ENCODE data around the gene YIF1A. TPM values are rescaled to one million over a fixed set of nuclear protein-coding genes. Genes with fewer than 3 reads are reported as not detected.
A peak's percentile ranks its signal among the peaks of the same experiment; 100 is the strongest.

Gene YIF1A
- total and polyA plus RNA-seq, 7 donors: 30.3 to 104 (median 59.2) TPM

DNA sequence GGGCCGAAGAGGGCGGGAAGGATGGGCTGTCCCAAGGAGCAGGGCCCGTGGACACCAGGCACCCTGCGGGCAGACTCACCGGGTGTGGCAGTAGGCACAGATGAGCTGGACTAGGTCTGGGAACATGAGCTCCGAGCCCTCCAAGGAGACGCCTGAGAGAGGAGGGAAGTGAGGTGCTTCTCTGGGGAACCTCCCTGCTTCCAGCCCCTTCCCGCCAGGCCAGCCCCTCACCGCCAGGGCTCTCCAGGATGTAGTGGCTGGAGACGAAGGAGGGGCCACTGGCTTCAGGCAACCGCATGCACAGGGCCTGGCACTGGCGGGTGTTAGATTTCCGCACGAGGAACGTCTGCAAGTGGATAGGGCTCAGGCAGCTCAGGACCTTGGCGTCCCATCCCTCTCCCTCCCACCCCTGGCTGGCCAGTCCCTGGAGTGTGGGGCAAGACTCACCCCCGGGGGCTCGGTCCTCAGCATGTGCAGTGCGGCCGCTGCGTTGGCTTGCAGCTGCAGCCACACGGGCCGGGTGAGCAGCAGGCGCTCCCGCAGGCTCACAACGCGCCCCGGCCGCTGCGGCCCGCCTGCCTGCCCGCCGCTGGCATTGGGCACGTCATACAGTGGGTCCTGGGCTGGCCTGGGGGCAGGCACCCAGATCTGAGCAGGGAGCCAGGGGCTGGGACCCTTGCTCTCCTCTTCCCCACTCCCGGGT, 46.7 kb upstream of the YIF1A start:
- peaks cover 3 to 52% (median 20%) of the 10 kb centered on the region in 4 donors for H3K36me3 ChIP-seq
- intact Hi-C loops (cut with DNase I): no loop called here

DNA sequence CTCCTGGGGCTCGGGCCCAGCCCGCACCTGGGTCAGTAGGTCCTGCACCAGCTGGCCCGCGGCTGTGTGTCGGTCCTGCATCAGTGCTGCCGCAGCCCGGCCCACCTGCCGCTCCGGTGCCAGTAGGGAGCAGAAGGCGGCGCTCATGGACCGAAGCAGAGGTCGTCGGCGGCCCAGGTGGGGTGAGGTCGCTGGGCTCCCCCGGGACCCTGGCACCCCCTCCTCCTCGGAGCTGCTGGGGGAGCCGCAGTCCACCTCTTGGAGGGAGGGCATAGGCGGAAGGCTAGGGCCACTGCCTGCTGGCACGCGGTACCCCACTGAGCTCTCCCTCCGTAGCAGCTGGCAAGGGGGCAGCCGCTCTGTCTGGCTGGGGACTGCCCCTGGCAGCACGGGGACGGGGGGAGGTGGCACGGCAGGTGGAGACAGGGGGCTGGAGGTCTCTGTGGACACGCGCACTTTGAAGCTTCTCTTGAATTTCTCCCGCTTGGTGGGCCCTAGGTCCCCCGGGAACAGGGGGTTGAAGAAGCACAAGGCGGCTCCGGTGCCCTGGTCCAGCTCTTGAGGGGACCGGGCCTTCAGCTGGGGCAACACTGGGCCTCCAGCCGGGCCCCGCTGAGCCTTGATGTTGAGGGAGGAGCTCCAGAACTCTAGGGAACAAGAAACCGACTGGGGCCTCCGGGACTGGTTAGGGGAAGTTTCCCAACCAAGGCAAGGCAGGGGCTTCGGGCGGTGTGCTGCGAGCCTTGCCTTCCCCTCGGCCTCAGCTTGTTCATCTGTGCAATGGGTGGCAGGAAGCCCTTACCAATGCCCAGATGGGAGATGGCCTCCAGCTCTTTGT, 45.9 kb upstream of the YIF1A start:
- H3K4me3 ChIP-seq: peak overlapping the region in 2 of 4 donors; percentile 62 to 64
- 88 to 91% methylated on average over 42 of the region's 42 CpGs for WGBS, 2 donors
- intact Hi-C loops (cut with DNase I): no loop called here
- TF ChIP-seq POLR2AphosphoS5 (IDR thresholded peaks at IDR 0.05) (no peak), EP300 (IDR thresholded peaks at IDR 0.05) (no peak)
- H3K9me3 ChIP-seq: no peaks in the 10 kb centered on the region
- H3K36me3 ChIP-seq: peaks cover 0 to 44% (median 12%) of the 10 kb centered on the region in 4 donors
- peak; percentile 68 for DNase-seq
- H3K27ac ChIP-seq: no peak overlapping the region
- peaks cover 0 to 29% (median 25%) of the 10 kb centered on the region in 4 donors for H3K4me1 ChIP-seq
- H3K27me3 ChIP-seq: no peaks in the 10 kb centered on the region

More for the DNA sequence above, 46.7 kb upstream of the YIF1A start:
- Histone ChIP-seq H3K4me1 (peaks cover 0 to 29% (median 25%) of the 10 kb centered on the region in 4 donors), H3K4me3 (peak overlapping the region; percentile 29 to 64 (median 56)), H3K27ac (peak overlapping the region; percentile 57 to 72 (median 68)), H3K9me3 (no peaks in the 10 kb centered on the region), H3K27me3 (no peaks in the 10 kb centered on the region)
- TF ChIP-seq, protein P1, sequence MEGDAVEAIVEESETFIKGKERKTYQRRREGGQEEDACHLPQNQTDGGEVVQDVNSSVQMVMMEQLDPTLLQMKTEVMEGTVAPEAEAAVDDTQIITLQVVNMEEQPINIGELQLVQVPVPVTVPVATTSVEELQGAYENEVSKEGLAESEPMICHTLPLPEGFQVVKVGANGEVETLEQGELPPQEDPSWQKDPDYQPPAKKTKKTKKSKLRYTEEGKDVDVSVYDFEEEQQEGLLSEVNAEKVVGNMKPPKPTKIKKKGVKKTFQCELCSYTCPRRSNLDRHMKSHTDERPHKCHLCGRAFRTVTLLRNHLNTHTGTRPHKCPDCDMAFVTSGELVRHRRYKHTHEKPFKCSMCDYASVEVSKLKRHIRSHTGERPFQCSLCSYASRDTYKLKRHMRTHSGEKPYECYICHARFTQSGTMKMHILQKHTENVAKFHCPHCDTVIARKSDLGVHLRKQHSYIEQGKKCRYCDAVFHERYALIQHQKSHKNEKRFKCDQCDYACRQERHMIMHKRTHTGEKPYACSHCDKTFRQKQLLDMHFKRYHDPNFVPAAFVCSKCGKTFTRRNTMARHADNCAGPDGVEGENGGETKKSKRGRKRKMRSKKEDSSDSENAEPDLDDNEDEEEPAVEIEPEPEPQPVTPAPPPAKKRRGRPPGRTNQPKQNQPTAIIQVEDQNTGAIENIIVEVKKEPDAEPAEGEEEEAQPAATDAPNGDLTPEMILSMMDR (IDR thresholded peaks at IDR 0.05): no peak
- TF ChIP-seq POLR2A (IDR thresholded peaks at IDR 0.05) (no peak), POLR2AphosphoS5 (IDR thresholded peaks at IDR 0.05) (no peak), EP300 (IDR thresholded peaks at IDR 0.05) (no peak)
- peak; percentile 71 for DNase-seq
- 7 to 13% methylated on average over 35 of the region's 35 CpGs for WGBS, 2 donors

DNA sequence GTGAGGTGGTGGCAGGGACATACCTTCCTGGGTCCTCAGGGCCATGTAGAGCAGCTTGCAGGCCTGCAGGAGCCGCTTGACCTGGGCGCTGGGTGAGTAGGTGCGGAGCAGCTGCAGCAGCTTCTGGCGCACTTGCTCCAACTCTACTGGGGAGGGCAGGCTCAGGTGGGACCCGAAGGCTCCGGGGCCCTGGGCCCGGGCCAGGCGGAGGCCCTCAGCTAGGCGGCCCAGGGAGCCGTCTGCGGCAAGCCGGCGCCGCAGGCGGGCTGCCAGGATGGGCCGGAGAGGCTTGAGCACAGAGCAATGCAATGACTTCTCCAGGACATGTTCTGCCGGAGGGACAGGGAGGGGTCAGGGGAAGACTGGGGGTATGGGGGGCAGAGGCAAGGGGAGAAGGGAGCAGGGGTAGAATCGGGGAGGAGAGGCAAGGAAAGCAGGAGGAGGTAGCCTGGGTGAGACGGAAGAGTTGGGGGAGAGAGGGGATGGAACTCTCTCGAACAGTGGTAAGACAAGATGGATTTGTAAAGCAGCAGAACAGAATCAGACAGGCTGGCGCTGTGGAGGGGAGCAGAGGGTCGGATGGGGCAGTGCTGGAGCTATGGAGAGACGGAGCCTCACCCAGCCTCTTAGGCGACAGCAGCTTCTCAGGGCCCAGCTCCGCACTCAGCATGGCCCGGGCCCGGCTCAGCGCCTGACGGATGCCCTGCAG, 45.1 kb upstream of the YIF1A start:
- no peak for TF ChIP-seq POLR2AphosphoS5 (IDR thresholded peaks at IDR 0.05)
- intact Hi-C loops (cut with DNase I): no loop called here
- H3K27ac ChIP-seq: no peak overlapping the region
- peaks cover 0 to 36% (median 7%) of the 10 kb centered on the region in 4 donors for H3K36me3 ChIP-seq
- WGBS, 2 donors: 90 to 92% methylated on average over 29 of the region's 29 CpGs
- H3K4me3 ChIP-seq: no peak overlapping the region
- no peak for DNase-seq
- H3K4me1 ChIP-seq: peaks cover 0 to 29% (median 26%) of the 10 kb centered on the region in 4 donors
- H3K9me3 ChIP-seq: no peaks in the 10 kb centered on the region
- H3K27me3 ChIP-seq: no peaks in the 10 kb centered on the region

DNA sequence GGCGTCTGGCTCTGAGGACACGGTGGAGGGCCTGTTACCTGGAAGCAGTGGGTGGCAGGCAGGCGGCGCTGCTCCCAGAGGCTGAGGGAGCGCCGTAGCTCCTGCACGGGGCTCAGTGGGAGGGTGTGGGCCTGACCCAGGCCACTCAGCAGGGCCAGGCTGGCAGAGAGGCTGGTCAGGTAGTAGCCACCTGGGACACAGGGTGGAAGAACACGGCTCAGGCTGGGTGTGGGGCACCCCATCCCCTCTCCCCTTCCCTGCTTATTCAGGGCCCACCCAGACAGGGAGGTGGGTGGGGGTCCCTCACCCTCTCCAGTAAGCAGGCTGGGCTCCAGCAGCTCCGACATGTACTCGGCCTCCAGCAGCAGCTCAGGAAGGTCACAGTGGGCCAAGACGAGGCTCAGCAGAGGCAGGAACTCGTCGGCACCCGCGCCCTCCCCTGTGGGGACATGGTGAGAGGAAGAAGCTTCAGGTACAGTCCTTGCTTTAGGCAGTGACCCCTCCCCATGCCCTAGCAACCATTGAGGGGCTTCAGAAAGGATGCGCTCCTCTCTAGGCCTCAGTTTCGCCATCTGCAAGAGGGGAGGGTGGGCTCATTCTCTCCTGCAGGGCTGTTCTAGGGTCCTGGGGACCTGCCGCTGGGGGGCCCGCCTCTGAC, 44.4 kb upstream of the YIF1A start:
- H3K36me3 ChIP-seq: peaks cover 0 to 29% (median 3%) of the 10 kb centered on the region in 4 donors
- 91 to 93% methylated on average over 19 of the region's 19 CpGs for WGBS, 2 donors
- no peaks in the 10 kb centered on the region for H3K27me3 ChIP-seq
- no peak overlapping the region for H3K4me3 ChIP-seq
- H3K9me3 ChIP-seq: no peaks in the 10 kb centered on the region
- intact Hi-C loops (cut with DNase I): no loop called here
- no peak overlapping the region for H3K27ac ChIP-seq
- TF ChIP-seq, protein P1 (IDR thresholded peaks at IDR 0.05): no peak
- TF ChIP-seq EP300 (IDR thresholded peaks at IDR 0.05) (no peak), POLR2AphosphoS5 (IDR thresholded peaks at IDR 0.05) (no peak), POLR2A (IDR thresholded peaks at IDR 0.05) (no peak)
- peaks cover 0 to 36% (median 33%) of the 10 kb centered on the region in 4 donors for H3K4me1 ChIP-seq
- peak; percentile 52 for DNase-seq
